ENCODE results near the gene ITGA5.

Gene ITGA5

GRCh38 chr12:54429014-54429471 lies 10.0 kb upstream of the ITGA5 start:
- no peak for DNase-seq

- DNase-seq: no peak
Observed at GRCh38 chr12:54428050-54429013, 9.3 kb upstream of the ITGA5 start.

GRCh38 chr12:54427106-54427505 lies 8.0 kb upstream of the ITGA5 start:
- no peak for DNase-seq

GRCh38 chr12:54426690-54427089 lies 7.6 kb upstream of the ITGA5 start:
- no peak for DNase-seq

- DNase-seq: no peak
Observed at GRCh38 chr12:54425702-54426101, 6.6 kb upstream of the ITGA5 start.

GRCh38 chr12:54424224-54424623 lies 5.2 kb upstream of the ITGA5 start:
- no peak for DNase-seq

- DNase-seq: no peak
Observed at GRCh38 chr12:54423816-54424150, 4.7 kb upstream of the ITGA5 start.

GRCh38 chr12:54421879-54422250 lies 2.8 kb upstream of the ITGA5 start:
- no peak for DNase-seq

GRCh38 chr12:54421175-54421878 lies 2.3 kb upstream of the ITGA5 start:
- DNase-seq: no peak

- DNase-seq: no peak
Observed at GRCh38 chr12:54420766-54421144, 1.7 kb upstream of the ITGA5 start.

GRCh38 chr12:54418441-54419087 lies 502 bp downstream of the ITGA5 start:
- no peak for DNase-seq

- DNase-seq: no peak
Observed at GRCh38 chr12:54417712-54418440, 1.2 kb downstream of the ITGA5 start.

- DNase-seq: no peak
Observed at GRCh38 chr12:54416687-54417603, 2.1 kb downstream of the ITGA5 start.

- DNase-seq: no peak
Observed at GRCh38 chr12:54415221-54415929, 3.7 kb downstream of the ITGA5 start.

- no peak for DNase-seq
Observed at GRCh38 chr12:54413284-54414190, 5.5 kb downstream of the ITGA5 start.

GRCh38 chr12:54412786-54413185 lies 6.3 kb downstream of the ITGA5 start:
- DNase-seq: no peak

GRCh38 chr12:54412348-54412747 lies 6.7 kb downstream of the ITGA5 start:
- no peak for DNase-seq

- no peak for DNase-seq
Observed at GRCh38 chr12:54411391-54412241, 7.5 kb downstream of the ITGA5 start.

- DNase-seq: peak; percentile 86
Observed at GRCh38 chr12:54409267-54409666, 9.8 kb downstream of the ITGA5 start.

Measured in NCI-H146 (cell line).